DOHH2 (cell line): ENCODE measurements around the gene ARMS2.

Source experiments
- H3F3A ChIP-seq: fragments of 200-600 bp; sonication (generic), shearing (Covaris generic); 2 replicates; pipeline ENCODE4 v1.6.0; 2016; ENCODE audit warnings: antibody characterized with exemption, mild to moderate bottlenecking; ENCODE audit not compliant: control insufficient read depth, insufficient read depth
- H3K27ac ChIP-seq: fragments of 200-600 bp; sonication (generic); 2 replicates; pipeline ENCODE4 v1.5.1; 2014; ENCODE audit warnings: low read depth, mild to moderate bottlenecking, low read length, moderate library complexity
- H3K27me3 ChIP-seq: fragments of 200-600 bp; sonication (generic); 2 replicates; pipeline ENCODE4 v1.6.1; 2014; ENCODE audit warnings: mild to moderate bottlenecking, low read length, mixed read lengths; ENCODE audit not compliant: control insufficient read depth
- H3K36me3 ChIP-seq: fragments of 200-600 bp; sonication (generic); 2 replicates; pipeline ENCODE4 v1.6.1; 2014; ENCODE audit warnings: mild to moderate bottlenecking, low read length, moderate library complexity, mixed read lengths; ENCODE audit not compliant: control insufficient read depth
- H3K4me1 ChIP-seq: fragments of 200-600 bp; sonication (generic); 2 replicates; pipeline ENCODE4 v1.6.1; 2014; ENCODE audit warnings: mild to moderate bottlenecking, low read length, mixed read lengths; ENCODE audit not compliant: control insufficient read depth
- H3K4me2 ChIP-seq: fragments of 200-600 bp; sonication (generic); 2 replicates; pipeline ENCODE4 v1.6.0; 2014; ENCODE audit warnings: mild to moderate bottlenecking, low read length, moderate library complexity
- H3K4me3 ChIP-seq: fragments of 200-600 bp; sonication (generic); 2 replicates; pipeline ENCODE4 v1.5.1; 2014; ENCODE audit warnings: mild to moderate bottlenecking, low read length, mixed read lengths
- H3K79me2 ChIP-seq: fragments of 200-600 bp; sonication (generic); 2 replicates; pipeline ENCODE4 v1.6.1; 2014; ENCODE audit warnings: mild to moderate bottlenecking, low read length, mixed read lengths; ENCODE audit not compliant: control insufficient read depth
- H3K9me2 ChIP-seq: fragments of 200-600 bp; sonication (generic); replicated peaks from 2 replicates; pipeline ENCODE4 v1.6.1; 2014; ENCODE audit warnings: mild to moderate bottlenecking, low read length, mixed read lengths; ENCODE audit not compliant: control insufficient read depth
- H3K9me3 ChIP-seq: fragments of 200-600 bp; sonication (generic); 2 replicates; pipeline ENCODE4 v1.6.1; 2014; ENCODE audit warnings: antibody characterized with exemption, low read length, mixed read lengths; ENCODE audit not compliant: control insufficient read depth, insufficient read depth
- H4K20me1 ChIP-seq: fragments of 200-600 bp; sonication (generic); 2 replicates; pipeline ENCODE4 v1.6.0; 2014; ENCODE audit warnings: low read depth, mild to moderate bottlenecking, antibody characterized with exemption, low read length, moderate library complexity; ENCODE audit not compliant: control insufficient read depth, insufficient read depth
- EZH2phosphoT487 ChIP-seq: fragments of 200-600 bp; sonication (generic); IDR thresholded peaks from 2 replicates; pipeline ENCODE4 v1.6.1; 2017; ENCODE audit warnings: borderline replicate concordance, mild to moderate bottlenecking, antibody characterized with exemption, low read length, moderate library complexity, mixed read lengths
- TF ChIP-seq, protein P1 (sequence below): fragments of 200-600 bp; sonication (generic); IDR thresholded peaks from one replicate; pipeline ENCODE4 v1.5.1; 2014; ENCODE audit warnings: antibody characterized with exemption, mild to moderate bottlenecking, low read depth, low read length; ENCODE audit not compliant: poor library complexity, severe bottlenecking

Gene ARMS2

DNA sequence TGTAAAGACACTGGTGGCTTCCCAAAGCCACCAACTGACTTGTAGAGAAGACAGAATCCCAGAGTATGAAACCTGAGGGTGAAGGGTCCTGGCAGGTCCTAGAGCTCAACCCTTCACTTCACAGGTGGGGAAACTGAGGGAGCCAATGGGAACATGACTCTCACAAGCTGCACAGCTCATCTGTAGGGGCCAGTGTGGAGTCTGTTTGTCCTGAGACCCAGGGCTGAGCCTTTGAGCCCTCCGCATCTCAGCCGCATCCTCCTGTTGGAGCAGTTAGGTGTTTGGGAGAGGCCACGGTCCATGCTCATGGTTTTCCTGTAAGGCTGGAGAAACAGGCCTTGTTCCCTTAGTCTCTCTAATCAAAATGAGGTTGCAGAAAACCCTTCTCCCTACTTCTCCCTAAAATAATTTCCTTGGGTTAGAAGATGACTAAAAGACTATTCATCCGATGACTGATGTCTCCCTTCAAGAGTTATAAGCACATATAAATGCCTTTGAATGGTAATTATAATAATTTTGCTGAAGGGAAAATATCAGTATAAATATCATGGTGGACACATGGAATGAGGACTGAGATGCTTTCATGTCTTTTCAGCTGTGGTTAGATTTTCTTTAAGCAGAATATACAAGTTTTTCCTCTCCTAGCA is 17.2 kb downstream of the ARMS2 start:
- Histone ChIP-seq H3K9me2 (no peaks in the 10 kb centered on the region), H3K79me2 (no peaks in the 10 kb centered on the region), H3K36me3 (no peaks in the 10 kb centered on the region), H3K4me3 (no peak overlapping the region), H3K27me3 (peaks cover 10% of the 10 kb centered on the region), H3K4me2 (no peak overlapping the region), H3K27ac (no peak overlapping the region), H3K9me3 (no peaks in the 10 kb centered on the region), H3F3A (no peaks in the 10 kb centered on the region), H3K4me1 (no peaks in the 10 kb centered on the region), H4K20me1 (no peaks in the 10 kb centered on the region)
- TF ChIP-seq EZH2phosphoT487 = no peak
- TF ChIP-seq, protein P1, sequence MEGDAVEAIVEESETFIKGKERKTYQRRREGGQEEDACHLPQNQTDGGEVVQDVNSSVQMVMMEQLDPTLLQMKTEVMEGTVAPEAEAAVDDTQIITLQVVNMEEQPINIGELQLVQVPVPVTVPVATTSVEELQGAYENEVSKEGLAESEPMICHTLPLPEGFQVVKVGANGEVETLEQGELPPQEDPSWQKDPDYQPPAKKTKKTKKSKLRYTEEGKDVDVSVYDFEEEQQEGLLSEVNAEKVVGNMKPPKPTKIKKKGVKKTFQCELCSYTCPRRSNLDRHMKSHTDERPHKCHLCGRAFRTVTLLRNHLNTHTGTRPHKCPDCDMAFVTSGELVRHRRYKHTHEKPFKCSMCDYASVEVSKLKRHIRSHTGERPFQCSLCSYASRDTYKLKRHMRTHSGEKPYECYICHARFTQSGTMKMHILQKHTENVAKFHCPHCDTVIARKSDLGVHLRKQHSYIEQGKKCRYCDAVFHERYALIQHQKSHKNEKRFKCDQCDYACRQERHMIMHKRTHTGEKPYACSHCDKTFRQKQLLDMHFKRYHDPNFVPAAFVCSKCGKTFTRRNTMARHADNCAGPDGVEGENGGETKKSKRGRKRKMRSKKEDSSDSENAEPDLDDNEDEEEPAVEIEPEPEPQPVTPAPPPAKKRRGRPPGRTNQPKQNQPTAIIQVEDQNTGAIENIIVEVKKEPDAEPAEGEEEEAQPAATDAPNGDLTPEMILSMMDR = no peak

DNA sequence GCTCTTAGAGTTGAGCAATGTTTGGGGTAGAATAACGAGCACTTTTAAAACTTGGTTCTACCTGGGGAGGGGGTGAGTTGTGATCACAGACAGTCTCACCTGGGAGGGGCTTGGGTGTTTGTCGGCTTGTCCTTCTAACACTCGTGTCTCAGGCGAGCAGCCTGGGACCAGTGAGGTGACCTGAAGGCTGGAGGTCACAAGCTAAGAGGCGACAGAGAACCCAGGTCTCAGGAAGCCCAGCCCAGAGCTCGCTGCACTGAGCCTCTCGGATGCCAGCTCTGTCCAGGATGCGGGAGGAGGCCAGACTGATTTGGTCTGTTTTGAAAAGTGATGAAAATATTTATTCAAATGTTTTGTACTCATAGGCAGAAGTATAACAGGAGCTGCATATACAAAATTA is 18.7 kb downstream of the ARMS2 start:
- no peaks in the 10 kb centered on the region for H3K36me3 ChIP-seq
- H4K20me1 ChIP-seq = no peaks in the 10 kb centered on the region
- H3K4me1 ChIP-seq = no peaks in the 10 kb centered on the region
- H3K79me2 ChIP-seq = no peaks in the 10 kb centered on the region
- no peaks in the 10 kb centered on the region for H3K9me3 ChIP-seq
- TF ChIP-seq EZH2phosphoT487 = no peak
- TF ChIP-seq, protein P1 = no peak
- H3K9me2 ChIP-seq = no peaks in the 10 kb centered on the region
- no peak overlapping the region for H3K4me3 ChIP-seq
- H3K4me2 ChIP-seq = no peak overlapping the region
- H3K27me3 ChIP-seq = peaks cover 10% of the 10 kb centered on the region
- H3F3A ChIP-seq = no peaks in the 10 kb centered on the region
- H3K27ac ChIP-seq = no peak overlapping the region

DNA sequence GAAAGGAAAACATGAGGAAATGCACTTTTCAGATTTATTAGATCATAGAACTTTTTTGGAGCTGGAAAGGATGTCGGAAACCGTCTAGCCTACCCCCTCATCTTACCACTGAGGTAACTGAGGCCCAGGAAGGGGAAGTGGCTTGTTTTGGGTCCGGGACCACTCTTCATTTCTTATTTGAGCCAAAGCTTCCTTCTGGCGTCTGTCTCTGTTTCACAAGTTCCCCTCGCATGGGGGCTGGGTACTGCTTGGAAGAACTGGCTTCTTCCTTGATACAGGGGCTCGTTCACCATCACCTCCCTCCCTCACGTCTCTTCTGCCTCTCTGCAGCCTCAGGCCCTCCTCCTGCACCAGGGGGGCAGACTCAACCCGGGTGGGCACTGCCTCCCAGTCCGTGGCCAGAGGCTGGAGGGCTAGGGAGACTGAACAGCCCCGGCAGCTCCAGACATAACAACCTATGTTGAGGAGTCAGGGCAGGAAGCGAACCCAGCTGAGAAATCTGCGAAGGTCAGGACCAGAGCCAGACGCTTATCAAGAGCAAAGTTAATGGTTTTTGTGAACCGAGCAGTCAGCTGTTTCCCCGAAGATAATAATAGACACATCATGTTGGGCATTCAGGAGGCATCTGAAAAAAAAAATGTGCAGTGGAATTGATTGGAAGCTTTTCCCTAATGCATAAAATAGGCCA is 19.8 kb downstream of the ARMS2 start:
- Histone ChIP-seq H4K20me1 (no peaks in the 10 kb centered on the region), H3K79me2 (no peaks in the 10 kb centered on the region), H3F3A (no peaks in the 10 kb centered on the region), H3K27ac (no peak overlapping the region), H3K4me1 (no peaks in the 10 kb centered on the region), H3K9me3 (no peaks in the 10 kb centered on the region), H3K36me3 (no peaks in the 10 kb centered on the region), H3K27me3 (peaks cover 10% of the 10 kb centered on the region), H3K4me3 (no peak overlapping the region), H3K9me2 (no peaks in the 10 kb centered on the region), H3K4me2 (no peak overlapping the region)
- TF ChIP-seq, protein P1 = no peak
- no peak for TF ChIP-seq EZH2phosphoT487
